ENCODE measurements around the gene KIAA1217.

KIAA1217 gene

DNA sequence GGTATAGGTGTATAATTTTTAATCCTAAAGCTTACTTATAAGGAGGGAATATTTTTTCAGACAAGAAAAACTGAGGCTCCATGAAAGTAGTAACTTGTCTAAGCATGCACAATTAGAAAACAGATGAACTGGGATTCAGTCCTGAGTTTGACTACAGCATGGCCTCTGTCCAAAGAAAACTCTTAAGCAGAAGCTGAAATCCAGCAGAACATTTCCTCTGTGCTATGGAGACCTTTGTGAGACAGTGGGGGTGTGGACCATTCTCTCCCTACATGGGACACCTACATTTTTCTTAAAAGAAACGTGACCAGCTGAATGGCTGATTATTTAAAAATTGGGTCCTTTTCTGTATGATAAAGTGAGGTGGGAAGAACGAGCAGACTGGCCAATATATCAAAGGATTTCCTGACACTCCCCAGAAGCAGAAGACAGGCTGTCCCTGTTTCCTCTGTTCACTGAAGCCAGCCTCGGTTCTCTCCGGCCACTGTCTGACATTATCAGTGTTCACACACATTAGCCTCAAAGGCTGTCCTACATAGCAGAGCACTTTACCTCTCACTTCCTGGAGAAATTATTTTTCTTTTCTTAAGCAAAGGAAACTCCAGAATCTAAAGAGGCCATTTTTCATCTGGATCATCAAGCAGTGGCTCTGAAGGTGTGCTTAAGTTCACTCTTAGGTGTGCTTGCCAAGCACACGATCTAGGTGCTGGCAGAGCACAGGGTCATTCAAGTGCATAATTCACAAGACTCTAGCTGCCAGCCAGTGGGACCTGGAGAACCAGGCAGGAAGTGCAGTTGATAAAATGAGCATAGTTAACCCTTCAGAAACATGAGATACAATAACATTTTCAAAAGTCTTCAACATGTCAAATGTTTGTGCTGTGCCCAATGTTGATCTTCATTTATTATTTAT is 40.4 kb upstream of the KIAA1217 start:
- Histone ChIP-seq H3K36me3 (ENCODE audit: low read length) (no peaks in the 10 kb centered on the region), H4K20me1 (ENCODE audit: low read depth, low read length) (no peaks in the 10 kb centered on the region), H3K4me2 (ENCODE audit: low read depth, low read length, poor library complexity, severe bottlenecking) (no peak overlapping the region), H2AFZ (ENCODE audit: low read depth, low read length, severe bottlenecking) (no peak overlapping the region), H3F3A (ENCODE audit: insufficient read depth) (no peaks in the 10 kb centered on the region), H3K9me2 (replicated peaks; ENCODE audit: insufficient read depth, low read length) (no peaks in the 10 kb centered on the region), H3K9me3 (ENCODE audit: insufficient read depth, low read length) (no peaks in the 10 kb centered on the region), H3K27ac (ENCODE audit: low read depth, low read length) (no peak overlapping the region), H3K9ac (ENCODE audit: low read length) (no peak overlapping the region), H3K4me3 (ENCODE audit: insufficient read depth, low read length, poor library complexity, severe bottlenecking) (no peak overlapping the region), H3K27me3 (ENCODE audit: low read length) (no peaks in the 10 kb centered on the region), H3K79me2 (ENCODE audit: insufficient read depth, low read length) (no peaks in the 10 kb centered on the region)
- no peak for TF ChIP-seq EZH2phosphoT487 (conservative IDR thresholded peaks at IDR 0.05; ENCODE audit: low read length)
- TF ChIP-seq, protein P1, sequence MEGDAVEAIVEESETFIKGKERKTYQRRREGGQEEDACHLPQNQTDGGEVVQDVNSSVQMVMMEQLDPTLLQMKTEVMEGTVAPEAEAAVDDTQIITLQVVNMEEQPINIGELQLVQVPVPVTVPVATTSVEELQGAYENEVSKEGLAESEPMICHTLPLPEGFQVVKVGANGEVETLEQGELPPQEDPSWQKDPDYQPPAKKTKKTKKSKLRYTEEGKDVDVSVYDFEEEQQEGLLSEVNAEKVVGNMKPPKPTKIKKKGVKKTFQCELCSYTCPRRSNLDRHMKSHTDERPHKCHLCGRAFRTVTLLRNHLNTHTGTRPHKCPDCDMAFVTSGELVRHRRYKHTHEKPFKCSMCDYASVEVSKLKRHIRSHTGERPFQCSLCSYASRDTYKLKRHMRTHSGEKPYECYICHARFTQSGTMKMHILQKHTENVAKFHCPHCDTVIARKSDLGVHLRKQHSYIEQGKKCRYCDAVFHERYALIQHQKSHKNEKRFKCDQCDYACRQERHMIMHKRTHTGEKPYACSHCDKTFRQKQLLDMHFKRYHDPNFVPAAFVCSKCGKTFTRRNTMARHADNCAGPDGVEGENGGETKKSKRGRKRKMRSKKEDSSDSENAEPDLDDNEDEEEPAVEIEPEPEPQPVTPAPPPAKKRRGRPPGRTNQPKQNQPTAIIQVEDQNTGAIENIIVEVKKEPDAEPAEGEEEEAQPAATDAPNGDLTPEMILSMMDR (IDR thresholded peaks at IDR 0.05; ENCODE audit: insufficient read depth, low read length, poor library complexity, severe bottlenecking) = no peak

DNA sequence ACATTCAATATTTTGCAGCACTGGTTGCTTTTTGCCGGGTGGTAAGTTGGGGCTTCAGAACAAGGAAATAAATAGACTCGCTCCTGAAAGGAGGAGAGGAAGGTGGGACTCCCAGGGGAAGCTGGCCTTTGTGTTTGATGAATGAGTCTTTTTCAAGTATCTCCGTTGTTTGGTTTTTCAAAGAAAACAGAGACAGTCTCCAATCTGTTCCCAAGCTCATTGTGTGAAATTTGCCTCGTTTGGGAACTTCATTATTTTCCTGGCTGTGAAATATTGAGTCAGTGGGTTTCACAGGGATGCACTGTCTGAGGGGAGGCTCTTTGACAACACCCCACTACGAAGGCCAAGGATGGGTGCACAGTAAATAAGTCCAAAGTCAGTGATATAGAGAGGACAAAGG is 38.7 kb upstream of the KIAA1217 start:
- Histone ChIP-seq H4K20me1 (ENCODE audit: low read depth, low read length) (no peaks in the 10 kb centered on the region), H3K4me3 (ENCODE audit: insufficient read depth, low read length, poor library complexity, severe bottlenecking) (no peak overlapping the region)

DNA sequence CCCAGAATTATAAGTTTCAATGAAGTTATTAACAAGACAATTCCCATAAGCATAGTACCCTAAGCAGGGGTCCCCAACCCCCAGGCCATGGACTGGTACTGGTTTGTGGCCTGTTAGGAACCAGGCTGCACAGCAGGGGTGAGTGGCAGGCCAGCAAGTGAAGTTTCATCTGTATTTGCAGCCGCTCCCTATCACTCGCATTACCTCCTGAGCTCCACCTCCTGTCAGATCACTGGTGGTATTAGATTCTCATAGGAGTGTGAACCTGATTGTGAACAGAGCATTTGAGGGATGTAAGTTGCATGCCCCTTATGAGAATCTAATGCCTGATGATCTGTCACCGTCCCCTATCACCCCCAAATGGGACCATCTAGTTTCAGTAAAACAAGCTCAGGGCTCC is 36.0 kb upstream of the KIAA1217 start:
- no peak for TF ChIP-seq EZH2phosphoT487 (conservative IDR thresholded peaks at IDR 0.05; ENCODE audit: low read length)
- TF ChIP-seq, protein P1 (IDR thresholded peaks at IDR 0.05; ENCODE audit: insufficient read depth, low read length, poor library complexity, severe bottlenecking) = no peak
- H2AFZ ChIP-seq (ENCODE audit: low read depth, low read length, severe bottlenecking) = no peak overlapping the region
- H3K9me2 ChIP-seq (replicated peaks; ENCODE audit: insufficient read depth, low read length) = no peaks in the 10 kb centered on the region
- no peaks in the 10 kb centered on the region for H3K27me3 ChIP-seq (ENCODE audit: low read length)
- H3F3A ChIP-seq (ENCODE audit: insufficient read depth) = no peaks in the 10 kb centered on the region
- no peak overlapping the region for H3K27ac ChIP-seq (ENCODE audit: low read depth, low read length)
- no peaks in the 10 kb centered on the region for H3K9me3 ChIP-seq (ENCODE audit: insufficient read depth, low read length)
- no peaks in the 10 kb centered on the region for H3K36me3 ChIP-seq (ENCODE audit: low read length)
- H3K79me2 ChIP-seq (ENCODE audit: insufficient read depth, low read length) = no peaks in the 10 kb centered on the region
- H4K20me1 ChIP-seq (ENCODE audit: low read depth, low read length) = no peaks in the 10 kb centered on the region
- no peak overlapping the region for H3K4me3 ChIP-seq (ENCODE audit: insufficient read depth, low read length, poor library complexity, severe bottlenecking)
- H3K9ac ChIP-seq (ENCODE audit: low read length) = no peak overlapping the region
- no peak overlapping the region for H3K4me2 ChIP-seq (ENCODE audit: low read depth, low read length, poor library complexity, severe bottlenecking)

More for the DNA sequence above, 38.7 kb upstream of the KIAA1217 start:
- Histone ChIP-seq H3K9me2 (replicated peaks; ENCODE audit: insufficient read depth, low read length) (no peaks in the 10 kb centered on the region), H3K27me3 (ENCODE audit: low read length) (no peaks in the 10 kb centered on the region), H3K4me2 (ENCODE audit: low read depth, low read length, poor library complexity, severe bottlenecking) (no peak overlapping the region), H3K27ac (ENCODE audit: low read depth, low read length) (no peak overlapping the region), H3K36me3 (ENCODE audit: low read length) (no peaks in the 10 kb centered on the region), H3K9me3 (ENCODE audit: insufficient read depth, low read length) (no peaks in the 10 kb centered on the region), H3K9ac (ENCODE audit: low read length) (no peak overlapping the region), H3K79me2 (ENCODE audit: insufficient read depth, low read length) (no peaks in the 10 kb centered on the region), H3F3A (ENCODE audit: insufficient read depth) (no peaks in the 10 kb centered on the region), H2AFZ (ENCODE audit: low read depth, low read length, severe bottlenecking) (no peak overlapping the region)
- TF ChIP-seq, protein P1 (IDR thresholded peaks at IDR 0.05; ENCODE audit: insufficient read depth, low read length, poor library complexity, severe bottlenecking) = no peak
- TF ChIP-seq EZH2phosphoT487 (conservative IDR thresholded peaks at IDR 0.05; ENCODE audit: low read length) = no peak
